Endothelial cell of umbilical vein (primary cell): Measurements from ENCODE around the gene BHLHA15. TPM values are rescaled to one million over a fixed set of nuclear protein-coding genes. Genes with fewer than 3 reads are reported as not detected.

Experiments used
- BruUV-seq: library from RNA; stranded (reverse); fragments of 400-500 nt; replicated peaks from 2 replicates; lab custom pipeline; 2021; lab: Mats Ljungman, UMichigan
- CTCF ChIA-PET: fragments of 300-600, 350-600 bp; sonication (Branson Sonifier 250); formaldehyde crosslinking; loops from one replicate; lab custom pipeline; 2021; ENCODE audit warnings: antibody characterized with exemption, inconsistent platforms; lab: Charles Lee
- POLR2A ChIA-PET: fragments of 300-600, 350-600 bp; sonication (Branson Sonifier 250); formaldehyde crosslinking; loops from one replicate; lab custom pipeline; 2021; ENCODE audit warnings: antibody characterized with exemption, inconsistent platforms; lab: Charles Lee
- DNase-seq: peaks from one replicate; pipeline ENCODE4 v3.0.0-alpha.2; 2011; ENCODE audit warnings: low read depth, low spot score
- FAIRE-seq: peaks from 2 replicates; lab custom pipeline; 2011; peaks lifted over from hg19 to GRCh38; lab: Jason Lieb, UNC
- H2AFZ ChIP-seq: 2 replicates; pipeline ENCODE4 v1.6.0; 2012; ENCODE audit warnings: low read depth, low read length, control low read depth, inconsistent platforms
- H3K27ac ChIP-seq: 2 replicates; pipeline ENCODE4 v1.5.1; 2011; ENCODE audit warnings: low read depth, mild to moderate bottlenecking, control low read depth, low read length, moderate library complexity; ENCODE audit not compliant: insufficient read depth
- H3K27me3 ChIP-seq, 2 experiments: 2 replicates each; pipeline versions ENCODE4 v1.6.0 to v1.6.1; 2011; ENCODE audit warnings: low read length in 2 of 2, mixed read lengths in 1 of 2; ENCODE audit not compliant: control insufficient read depth in 2 of 2, insufficient read depth in 2 of 2
- H3K36me3 ChIP-seq, 2 experiments: 2 replicates in 1 of 2; 3 replicates in 1 of 2; pipeline ENCODE4 v1.5.1; 2011; ENCODE audit warnings: low read length in 2 of 2, mild to moderate bottlenecking in 1 of 2, moderate library complexity in 1 of 2; ENCODE audit not compliant: control insufficient read depth in 2 of 2, insufficient read depth in 2 of 2; ENCODE audit errors: extremely low read depth in 1 of 2
- H3K4me1 ChIP-seq: 3 replicates; pipeline ENCODE4 v1.5.1; 2011; ENCODE audit warnings: mild to moderate bottlenecking, low read length; ENCODE audit not compliant: control insufficient read depth, insufficient read depth; ENCODE audit errors: extremely low read depth
- H3K4me2 ChIP-seq: 2 replicates; pipeline ENCODE4 v1.6.1; 2011; ENCODE audit warnings: low read length, control low read depth, mixed read lengths; ENCODE audit not compliant: insufficient read depth
- H3K4me3 ChIP-seq, 3 experiments: fragments of 200-600 bp in 1 of 3; sonication (generic), shearing (Covaris generic) in 1 of 3; replicated peaks in 1 of 3; 2 replicates each; pipeline ENCODE4 v1.5.1; 2011 to 2016; ENCODE audit warnings: control low read depth in 3 of 3, low read length in 3 of 3, mild to moderate bottlenecking in 2 of 3, inconsistent platforms in 1 of 3, low read depth in 1 of 3, moderate library complexity in 1 of 3; ENCODE audit not compliant: insufficient read depth in 1 of 3
- H3K79me2 ChIP-seq: 2 replicates; pipeline ENCODE4 v1.6.0; 2012; ENCODE audit warnings: low read length, inconsistent platforms; ENCODE audit not compliant: control insufficient read depth, insufficient read depth
- H3K9ac ChIP-seq: replicated peaks from 2 replicates; pipeline ENCODE3; 2011; ENCODE audit warnings: low read length, control low read depth; ENCODE audit not compliant: insufficient read depth; ENCODE audit errors: extremely low read depth
- H3K9me1 ChIP-seq: replicated peaks from 3 replicates; pipeline ENCODE4 v1.6.0; 2011; ENCODE audit warnings: mild to moderate bottlenecking, low read length; ENCODE audit not compliant: control insufficient read depth, insufficient read depth; ENCODE audit errors: extremely low read depth
- H3K9me3 ChIP-seq: replicated peaks from 2 replicates; pipeline ENCODE4 v1.5.1; 2012; ENCODE audit warnings: low read length, inconsistent platforms; ENCODE audit not compliant: control insufficient read depth, insufficient read depth
- H4K20me1 ChIP-seq: replicated peaks from 2 replicates; pipeline ENCODE3; 2011; ENCODE audit warnings: mild to moderate bottlenecking, low read length; ENCODE audit not compliant: control insufficient read depth, insufficient read depth; ENCODE audit errors: extremely low read depth
- EZH2 ChIP-seq: IDR thresholded peaks from 2 replicates; pipeline ENCODE4 v1.6.1; 2012; ENCODE audit warnings: borderline replicate concordance, low read depth, mild to moderate bottlenecking, moderate library complexity, low read length, inconsistent platforms; ENCODE audit not compliant: severe bottlenecking
- FOS ChIP-seq: IDR thresholded peaks from 2 replicates; pipeline ENCODE4 v1.6.1; 2011; ENCODE audit warnings: mild to moderate bottlenecking, low read length, moderate library complexity, borderline replicate concordance; ENCODE audit not compliant: insufficient read depth
- GATA2 ChIP-seq: IDR thresholded peaks from 2 replicates; pipeline ENCODE4 v1.7.0; 2011; ENCODE audit warnings: low read depth, mild to moderate bottlenecking, moderate library complexity, mixed read lengths, low read length; ENCODE audit not compliant: insufficient read length, insufficient read depth
- JUN ChIP-seq: IDR thresholded peaks from 2 replicates; pipeline ENCODE4 v1.6.1; 2011; ENCODE audit warnings: borderline replicate concordance, low read depth; ENCODE audit not compliant: insufficient read length, insufficient read depth
- POLR2A ChIP-seq: IDR thresholded peaks from 2 replicates; pipeline ENCODE4 v1.6.1; 2012; ENCODE audit warnings: low read depth, mild to moderate bottlenecking, control low read depth, low read length
- POLR2AphosphoS5 ChIP-seq: IDR thresholded peaks from 2 replicates; pipeline ENCODE4 v1.6.1; 2012; ENCODE audit warnings: low read depth, mild to moderate bottlenecking, control low read depth, low read length, moderate library complexity; ENCODE audit not compliant: insufficient read depth
- dilution Hi-C: fragments of 300-500 bp; cut with MboI; formaldehyde crosslinking; loops from one replicate; pipeline ENCODE4 v1.15.0; 2019; ENCODE audit warnings: low sequenced_read_pairs; ENCODE audit not compliant: extremely low pct_ligation_motif_present
- intact Hi-C: fragments of 100-400 bp; cut with micrococcal nuclease; formaldehyde crosslinking; loops from one replicate; pipeline ENCODE4 v1.10.0; 2022
- polyA plus RNA-seq, 4 experiments: library from polyadenylated mRNA; depleted of rRNA in 3 of 4; stranded (reverse) in 3 of 4; unstranded in 1 of 4; fragments of >200 nt; gene quantifications; 2 replicates each; pipeline versions ENCODE4 v1.2.1 to v1.2.3, GENCODE V29; 2011 to 2012; ENCODE audit warnings: missing spikeins in 1 of 4
- total RNA-seq: library from RNA; stranded (reverse); gene quantifications from 2 replicates; pipeline ENCODE4 v1.2.3, GENCODE V29; 2021
- TF ChIP-seq, protein P1 (sequence below): IDR thresholded peaks from 2 replicates; pipeline ENCODE4 v1.6.1; 2011; ENCODE audit not compliant: insufficient read depth, insufficient read length
- TF ChIP-seq, protein P2 (sequence below), 2 donors: IDR thresholded peaks; 1 replicate in 1 of 2; 2 replicates in 1 of 2; pipeline ENCODE4 v1.5.1; 2011; ENCODE audit warnings: low read length in 2 of 2, mild to moderate bottlenecking in 2 of 2, moderate library complexity in 2 of 2, control low read depth in 1 of 2, inconsistent platforms in 1 of 2, low read depth in 1 of 2; ENCODE audit not compliant: insufficient read depth in 1 of 2; ENCODE audit errors: extremely low read depth in 1 of 2

Gene BHLHA15
- total and polyA plus RNA-seq, 2 donors (not counting 3 experiments of a cell fraction or from before 2014, with no cell fraction given): 0.81 to 1.2 TPM

DNA sequence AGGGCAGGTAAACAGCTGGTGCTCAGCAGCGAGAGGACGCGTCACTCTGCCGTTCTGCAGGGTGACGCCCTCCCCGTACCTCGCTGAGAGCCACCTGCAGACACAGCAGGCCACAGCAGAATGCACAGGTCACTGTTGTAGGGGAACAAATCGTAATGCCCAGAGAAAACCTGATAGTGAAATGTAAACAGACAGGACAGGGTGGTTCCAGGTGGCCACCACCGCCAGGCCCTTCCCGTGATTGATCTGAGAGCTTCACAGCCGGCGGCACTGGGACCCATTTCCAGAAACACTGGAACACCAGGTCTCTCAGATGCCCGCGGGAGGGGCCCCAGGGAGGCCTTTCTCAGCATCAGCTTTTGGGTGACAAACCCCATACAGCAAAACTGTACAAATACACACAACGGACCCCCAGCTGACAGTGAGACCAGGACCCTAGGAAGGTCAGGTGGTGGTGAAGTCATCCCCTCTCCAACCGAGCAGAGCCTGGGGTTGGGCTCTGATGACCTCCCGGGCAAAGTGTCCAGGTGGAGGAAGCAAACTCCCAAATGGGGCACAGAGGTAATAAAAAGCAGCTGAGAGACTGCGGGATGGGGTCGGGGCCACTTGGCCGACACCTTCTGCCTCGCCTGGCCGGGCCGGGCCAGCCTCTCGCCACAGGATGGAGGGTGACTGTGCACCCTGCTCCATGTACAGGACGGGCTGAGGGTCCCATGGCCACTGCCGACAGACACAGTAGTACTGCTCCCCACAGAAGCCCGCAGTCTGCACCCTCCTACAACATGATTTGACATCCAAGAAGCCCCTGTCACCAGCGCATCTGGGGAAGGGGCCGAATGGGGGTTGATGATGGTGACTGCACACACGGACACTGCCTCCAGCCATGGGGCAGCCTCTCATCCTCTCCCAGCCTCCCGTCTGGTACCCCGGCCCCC is 4.6 kb downstream of the BHLHA15 start:
- H3K27me3 ChIP-seq: no peaks in the 10 kb centered on the region
- intact Hi-C loops: no loop called here
- H3K4me2 ChIP-seq: no peak overlapping the region
- dilution Hi-C loops: no loop called here
- no peaks in the 10 kb centered on the region for H3K9me3 ChIP-seq
- no peaks in the 10 kb centered on the region for H3K79me2 ChIP-seq
- peaks cover 2% of the 10 kb centered on the region for H3K4me1 ChIP-seq
- POLR2A ChIA-PET: interaction anchor here (0.6 kb wide), 1 partner anchor 21 kb away, joined by 3 read pairs; no protein-coding TSS in a partner anchor
- FAIRE-seq (no peak), DNase-seq (no peak)
- no peaks in the 10 kb centered on the region for H3K9me1 ChIP-seq
- no peaks in the 10 kb centered on the region for H4K20me1 ChIP-seq
- TF ChIP-seq, protein P1, sequence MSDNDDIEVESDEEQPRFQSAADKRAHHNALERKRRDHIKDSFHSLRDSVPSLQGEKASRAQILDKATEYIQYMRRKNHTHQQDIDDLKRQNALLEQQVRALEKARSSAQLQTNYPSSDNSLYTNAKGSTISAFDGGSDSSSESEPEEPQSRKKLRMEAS: no peak
- TF ChIP-seq FOS (no peak), EZH2 (no peak), JUN (no peak), GATA2 (no peak), POLR2AphosphoS5 (no peak), POLR2A (no peak)
- TF ChIP-seq, protein P2, sequence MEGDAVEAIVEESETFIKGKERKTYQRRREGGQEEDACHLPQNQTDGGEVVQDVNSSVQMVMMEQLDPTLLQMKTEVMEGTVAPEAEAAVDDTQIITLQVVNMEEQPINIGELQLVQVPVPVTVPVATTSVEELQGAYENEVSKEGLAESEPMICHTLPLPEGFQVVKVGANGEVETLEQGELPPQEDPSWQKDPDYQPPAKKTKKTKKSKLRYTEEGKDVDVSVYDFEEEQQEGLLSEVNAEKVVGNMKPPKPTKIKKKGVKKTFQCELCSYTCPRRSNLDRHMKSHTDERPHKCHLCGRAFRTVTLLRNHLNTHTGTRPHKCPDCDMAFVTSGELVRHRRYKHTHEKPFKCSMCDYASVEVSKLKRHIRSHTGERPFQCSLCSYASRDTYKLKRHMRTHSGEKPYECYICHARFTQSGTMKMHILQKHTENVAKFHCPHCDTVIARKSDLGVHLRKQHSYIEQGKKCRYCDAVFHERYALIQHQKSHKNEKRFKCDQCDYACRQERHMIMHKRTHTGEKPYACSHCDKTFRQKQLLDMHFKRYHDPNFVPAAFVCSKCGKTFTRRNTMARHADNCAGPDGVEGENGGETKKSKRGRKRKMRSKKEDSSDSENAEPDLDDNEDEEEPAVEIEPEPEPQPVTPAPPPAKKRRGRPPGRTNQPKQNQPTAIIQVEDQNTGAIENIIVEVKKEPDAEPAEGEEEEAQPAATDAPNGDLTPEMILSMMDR (IDR thresholded peaks at IDR 0.05; ENCODE audit: extremely low read depth in 1 of 2, insufficient read depth in 1 of 2, low read depth in 1 of 2, low read length in 2 of 2): no peak
- no peak overlapping the region for H3K4me3 ChIP-seq
- H3K36me3 ChIP-seq: peaks cover 2 to 15% of the 10 kb centered on the region in 2 experiments
- H2AFZ ChIP-seq: no peak overlapping the region
- H3K9ac ChIP-seq: no peak overlapping the region
- H3K27ac ChIP-seq: no peak overlapping the region
- CTCF ChIA-PET: interaction anchor here (1.1 kb wide), 1 partner anchor 195 kb away, joined by 4 read pairs; no protein-coding TSS in a partner anchor
- BruUV-seq: TSS peak; percentile 65
